VCaP (cell line): Measurements from ENCODE around the gene ADTRP.

Source experiments
- H3K27ac ChIP-seq: fragments of 450-650 bp; 2 replicates; pipeline ENCODE4 v1.5.1; 2017
- TF ChIP-seq, protein P1 (sequence below): fragments of 450-650 bp; conservative IDR thresholded peaks from 2 replicates; pipeline ENCODE4 v1.5.1; 2017; ENCODE audit warnings: mild to moderate bottlenecking, moderate library complexity

Gene ADTRP

DNA sequence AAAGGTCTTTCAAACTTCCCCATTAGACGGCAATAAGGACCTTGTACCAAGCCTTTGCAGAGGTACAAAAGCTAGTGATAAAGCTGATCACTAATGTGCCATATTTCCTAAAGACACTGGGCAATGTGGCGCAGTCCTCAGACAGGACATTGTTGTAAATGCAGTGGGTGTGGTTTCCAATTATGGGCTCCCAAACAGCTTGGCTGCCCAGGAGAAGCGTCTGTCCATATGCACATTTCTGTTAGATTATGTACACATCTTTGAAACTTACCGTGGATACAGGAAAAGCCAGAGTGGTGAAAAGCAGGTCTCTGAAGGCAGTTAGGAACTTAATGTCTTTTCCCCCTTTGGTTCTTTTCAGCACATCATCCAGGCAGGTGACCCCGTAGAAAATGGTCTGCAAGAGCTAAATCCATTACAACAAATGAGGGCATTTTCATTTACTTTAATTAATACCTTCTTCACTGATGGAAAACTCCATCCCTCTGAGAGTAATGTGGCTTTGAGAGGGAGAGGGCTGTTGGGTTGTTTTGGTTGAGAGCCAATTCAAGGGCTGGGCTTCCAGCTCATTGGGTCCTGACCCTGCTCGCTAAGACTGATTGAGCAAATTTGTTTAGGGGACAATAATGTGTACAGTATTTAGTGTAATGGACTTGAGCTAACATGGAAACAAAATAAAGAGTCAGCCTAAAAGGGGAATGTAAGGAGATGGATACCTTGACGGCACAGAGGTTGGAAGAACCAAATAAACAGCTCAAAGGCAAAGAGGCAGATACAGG lies 10.4 kb downstream of the ADTRP start:
- H3K27ac ChIP-seq = no peak overlapping the region
- TF ChIP-seq, protein P1, sequence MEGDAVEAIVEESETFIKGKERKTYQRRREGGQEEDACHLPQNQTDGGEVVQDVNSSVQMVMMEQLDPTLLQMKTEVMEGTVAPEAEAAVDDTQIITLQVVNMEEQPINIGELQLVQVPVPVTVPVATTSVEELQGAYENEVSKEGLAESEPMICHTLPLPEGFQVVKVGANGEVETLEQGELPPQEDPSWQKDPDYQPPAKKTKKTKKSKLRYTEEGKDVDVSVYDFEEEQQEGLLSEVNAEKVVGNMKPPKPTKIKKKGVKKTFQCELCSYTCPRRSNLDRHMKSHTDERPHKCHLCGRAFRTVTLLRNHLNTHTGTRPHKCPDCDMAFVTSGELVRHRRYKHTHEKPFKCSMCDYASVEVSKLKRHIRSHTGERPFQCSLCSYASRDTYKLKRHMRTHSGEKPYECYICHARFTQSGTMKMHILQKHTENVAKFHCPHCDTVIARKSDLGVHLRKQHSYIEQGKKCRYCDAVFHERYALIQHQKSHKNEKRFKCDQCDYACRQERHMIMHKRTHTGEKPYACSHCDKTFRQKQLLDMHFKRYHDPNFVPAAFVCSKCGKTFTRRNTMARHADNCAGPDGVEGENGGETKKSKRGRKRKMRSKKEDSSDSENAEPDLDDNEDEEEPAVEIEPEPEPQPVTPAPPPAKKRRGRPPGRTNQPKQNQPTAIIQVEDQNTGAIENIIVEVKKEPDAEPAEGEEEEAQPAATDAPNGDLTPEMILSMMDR = no peak

DNA sequence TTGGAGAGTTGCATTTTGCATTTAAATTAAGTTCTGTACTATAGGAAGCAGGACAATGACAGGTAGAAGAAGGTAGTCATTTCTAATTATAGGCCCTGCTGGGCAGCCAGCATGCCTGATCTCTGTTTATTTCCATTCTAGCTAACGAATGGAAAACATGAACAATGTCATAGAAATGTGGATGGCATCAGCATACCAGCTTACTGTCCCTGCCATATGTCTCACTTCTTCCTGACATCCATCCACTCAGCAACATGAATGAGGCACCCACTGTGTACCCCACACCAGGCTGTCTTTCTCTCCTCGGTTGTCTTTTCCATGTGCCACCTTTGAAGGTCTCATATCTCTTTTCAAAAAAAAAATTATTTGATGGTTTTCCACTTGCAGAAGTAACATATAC lies 11.1 kb downstream of the ADTRP start:
- TF ChIP-seq, protein P1 = no peak
- no peak overlapping the region for H3K27ac ChIP-seq

DNA sequence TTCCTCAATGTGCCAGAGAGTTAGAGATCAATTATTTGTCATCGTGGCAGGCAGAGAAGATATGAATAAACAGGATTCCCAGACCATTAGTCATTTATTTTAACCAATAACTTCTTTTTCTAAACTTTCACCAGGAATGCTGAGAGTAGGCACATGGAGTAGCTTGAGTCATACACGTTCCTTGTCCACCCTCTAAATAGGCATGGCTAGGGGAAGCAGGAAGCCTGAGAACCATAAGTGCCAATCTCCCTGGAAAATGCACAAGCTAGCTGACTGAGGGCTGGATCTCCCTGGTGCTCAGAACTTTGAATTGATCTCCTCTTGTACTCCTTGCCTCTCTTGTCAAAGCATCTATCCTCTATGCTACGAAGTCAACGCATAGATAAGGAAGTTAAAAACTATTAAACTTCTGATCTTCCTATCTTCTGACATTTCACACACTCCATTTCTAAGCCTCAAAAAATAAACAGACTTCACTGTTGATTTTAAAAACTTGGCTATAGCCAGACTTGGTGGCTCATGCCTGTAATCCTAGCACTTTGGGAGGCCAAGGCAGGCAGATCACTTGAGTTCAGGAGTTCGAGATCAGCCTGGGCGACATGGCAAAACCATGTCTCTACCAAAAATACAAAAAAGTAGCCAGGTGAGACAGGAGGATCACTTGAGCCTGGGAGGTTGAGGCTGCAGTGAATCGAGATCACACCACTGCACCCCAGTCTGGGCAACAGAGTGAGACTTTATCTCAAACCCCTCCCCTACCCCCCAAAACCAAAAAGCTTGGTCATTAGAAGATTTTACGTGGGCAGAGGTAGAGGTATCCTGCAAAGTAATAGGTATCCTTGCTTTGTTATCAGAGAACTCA lies 11.8 kb downstream of the ADTRP start:
- TF ChIP-seq, protein P1 = no peak
- H3K27ac ChIP-seq = no peak overlapping the region

DNA sequence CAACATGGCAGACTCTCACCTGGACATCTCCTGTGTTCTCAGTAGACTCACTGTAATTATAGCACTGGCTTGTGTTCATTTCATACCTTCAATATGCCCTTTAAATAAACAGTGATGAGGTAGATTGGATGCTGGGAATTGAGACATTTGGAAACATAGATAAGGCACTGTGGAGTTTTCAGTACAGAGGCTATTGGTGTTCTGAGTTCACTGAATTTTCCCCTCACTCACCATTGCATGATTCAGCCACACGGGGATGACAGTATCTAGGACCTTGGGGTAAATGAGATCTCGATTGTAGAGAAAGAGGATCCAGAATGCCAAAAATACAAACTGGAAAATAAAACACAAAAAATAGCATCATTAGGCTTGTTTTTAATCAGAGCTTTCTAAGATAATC lies 12.6 kb downstream of the ADTRP start:
- TF ChIP-seq, protein P1 = no peak
- no peak overlapping the region for H3K27ac ChIP-seq

DNA sequence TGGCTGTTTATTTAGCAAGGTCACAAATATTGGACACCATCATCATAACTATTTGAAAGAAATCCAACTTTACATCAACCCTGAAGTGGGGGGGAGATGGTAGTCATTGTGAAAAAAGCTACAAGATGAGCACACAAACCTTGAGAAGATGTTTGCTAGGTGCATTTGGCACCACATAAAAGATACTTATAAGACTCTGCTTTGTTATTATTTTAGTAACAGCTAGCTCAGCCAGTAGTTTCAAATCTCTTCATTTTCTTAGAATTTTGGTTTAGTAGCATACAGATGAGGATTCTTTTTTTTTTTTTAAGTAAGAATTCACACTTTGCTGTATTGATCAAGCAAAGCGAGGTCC lies 14.4 kb downstream of the ADTRP start:
- TF ChIP-seq, protein P1 = no peak
- H3K27ac ChIP-seq = peak overlapping the region; percentile 69

DNA sequence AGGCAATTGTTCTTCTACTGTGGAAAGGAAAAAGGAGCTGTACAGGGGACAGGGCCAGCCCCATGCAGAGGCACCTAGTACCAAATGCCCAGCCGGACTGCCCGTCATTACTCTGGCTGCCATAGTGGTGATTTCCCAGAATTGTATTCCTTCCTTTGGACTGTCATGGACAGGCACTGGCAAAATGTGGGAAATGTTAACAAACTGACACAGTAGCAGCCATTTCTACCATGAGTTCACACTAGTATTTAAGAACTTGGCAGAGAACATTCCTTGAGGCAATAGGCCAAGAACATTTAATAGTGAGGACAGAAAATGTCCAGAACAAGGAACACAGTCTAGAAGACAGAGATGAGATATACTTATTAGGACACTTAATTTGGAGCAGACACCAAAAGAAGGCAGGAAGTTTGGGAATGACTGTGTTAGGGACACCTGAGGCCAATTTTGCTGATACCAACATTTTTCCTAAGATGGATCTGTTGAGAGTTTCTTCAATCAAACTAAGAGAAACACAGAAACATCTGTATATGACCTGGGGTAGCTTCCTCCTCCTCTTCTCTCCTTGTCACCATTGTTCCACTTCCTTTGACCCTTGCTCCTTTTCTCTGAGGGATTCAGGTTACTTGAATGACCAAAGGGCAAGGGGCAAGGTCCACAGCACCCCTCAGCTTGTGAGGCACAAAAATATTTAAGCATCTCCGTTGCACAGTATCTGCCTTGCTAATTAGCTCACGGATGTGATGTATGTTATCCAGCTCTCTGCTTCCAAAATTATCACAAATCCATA lies 14.9 kb downstream of the ADTRP start:
- TF ChIP-seq, protein P1 = no peak
- H3K27ac ChIP-seq = peak overlapping the region; percentile 69
